ENCODE results near the gene AKAP11.

The AKAP11 gene

GRCh38 chr13:42363941-42364612 lies 92.1 kb downstream of the AKAP11 start:
- Histone ChIP-seq H3K9me2 (replicated peaks; ENCODE audit: insufficient read depth, low read length) (no peaks in the 10 kb centered on the region), H3K4me1 (ENCODE audit: low read length) (peaks cover 3% of the 10 kb centered on the region; the same call in 1 of the 2 replicates), H3K36me3 (replicated peaks; ENCODE audit: insufficient read depth, low read length) (no peaks in the 10 kb centered on the region), H3K27ac (ENCODE audit: low read length) (no peak overlapping the region), H3K4me3 (ENCODE audit: low read length) (no peak overlapping the region), H3K9ac (ENCODE audit: low read length) (no peak overlapping the region), H4K20me1 (ENCODE audit: insufficient read depth, low read length) (no peaks in the 10 kb centered on the region), H3F3A (ENCODE audit: insufficient read depth, low read length) (no peaks in the 10 kb centered on the region), H3K27me3 (replicated peaks; ENCODE audit: insufficient read depth, low read length) (no peaks in the 10 kb centered on the region), H3K9me3 (replicated peaks; ENCODE audit: insufficient read depth, low read length) (no peaks in the 10 kb centered on the region), H2AFZ (ENCODE audit: low read length) (no peak overlapping the region), H3K4me2 (ENCODE audit: low read depth, low read length) (no peak overlapping the region), H3K79me2 (ENCODE audit: low read length) (no peaks in the 10 kb centered on the region)
- no peak for DNase-seq
- TF ChIP-seq EZH2 (optimal IDR thresholded peaks at IDR 0.05; ENCODE audit: low read depth, low read length) (no peak), EZH2phosphoT487 (IDR thresholded peaks at IDR 0.05; ENCODE audit: low read length) (no peak), CTCF (IDR thresholded peaks at IDR 0.05; ENCODE audit: low read length) (no peak)

- TF ChIP-seq EZH2 (optimal IDR thresholded peaks at IDR 0.05; ENCODE audit: low read depth, low read length) = no peak
- TF ChIP-seq EZH2phosphoT487 (IDR thresholded peaks at IDR 0.05; ENCODE audit: low read length) = no peak
- no peak for TF ChIP-seq CTCF (IDR thresholded peaks at IDR 0.05; ENCODE audit: low read length)
- Histone ChIP-seq H3K79me2 (ENCODE audit: low read length) (no peaks in the 10 kb centered on the region), H3K9me3 (replicated peaks; ENCODE audit: insufficient read depth, low read length) (no peaks in the 10 kb centered on the region), H3K36me3 (replicated peaks; ENCODE audit: insufficient read depth, low read length) (no peaks in the 10 kb centered on the region), H3K27ac (ENCODE audit: low read length) (no peak overlapping the region), H3K4me3 (ENCODE audit: low read length) (no peak overlapping the region), H3K9me2 (replicated peaks; ENCODE audit: insufficient read depth, low read length) (no peaks in the 10 kb centered on the region), H3K27me3 (replicated peaks; ENCODE audit: insufficient read depth, low read length) (no peaks in the 10 kb centered on the region), H2AFZ (ENCODE audit: low read length) (no peak overlapping the region), H3F3A (ENCODE audit: insufficient read depth, low read length) (no peaks in the 10 kb centered on the region), H3K4me2 (ENCODE audit: low read depth, low read length) (no peak overlapping the region), H3K9ac (ENCODE audit: low read length) (no peak overlapping the region), H3K4me1 (ENCODE audit: low read length) (peaks cover 7% of the 10 kb centered on the region; the same call in 1 of the 2 replicates), H4K20me1 (ENCODE audit: insufficient read depth, low read length) (no peaks in the 10 kb centered on the region)
- no peak for DNase-seq
Measured at GRCh38 chr13:42364613-42365000, 92.7 kb downstream of the AKAP11 start.

- Histone ChIP-seq H3F3A (ENCODE audit: insufficient read depth, low read length) (no peaks in the 10 kb centered on the region), H2AFZ (ENCODE audit: low read length) (no peak overlapping the region), H3K27ac (ENCODE audit: low read length) (no peak overlapping the region), H3K36me3 (replicated peaks; ENCODE audit: insufficient read depth, low read length) (no peaks in the 10 kb centered on the region), H3K9me2 (replicated peaks; ENCODE audit: insufficient read depth, low read length) (no peaks in the 10 kb centered on the region), H3K79me2 (ENCODE audit: low read length) (no peaks in the 10 kb centered on the region), H3K9ac (ENCODE audit: low read length) (no peak overlapping the region), H3K4me1 (ENCODE audit: low read length) (peaks cover 8% of the 10 kb centered on the region; the same call in 1 of the 2 replicates), H3K27me3 (replicated peaks; ENCODE audit: insufficient read depth, low read length) (no peaks in the 10 kb centered on the region), H3K9me3 (replicated peaks; ENCODE audit: insufficient read depth, low read length) (no peaks in the 10 kb centered on the region), H3K4me2 (ENCODE audit: low read depth, low read length) (no peak overlapping the region), H4K20me1 (ENCODE audit: insufficient read depth, low read length) (no peaks in the 10 kb centered on the region), H3K4me3 (ENCODE audit: low read length) (no peak overlapping the region)
- DNase-seq = no peak
- TF ChIP-seq EZH2 (optimal IDR thresholded peaks at IDR 0.05; ENCODE audit: low read depth, low read length) (no peak), EZH2phosphoT487 (IDR thresholded peaks at IDR 0.05; ENCODE audit: low read length) (no peak), CTCF (IDR thresholded peaks at IDR 0.05; ENCODE audit: low read length) (no peak)
Measured at GRCh38 chr13:42367831-42368230, 95.9 kb downstream of the AKAP11 start.
